Skeletal muscle tissue (tissue), 4 donors: ENCODE data around the gene ZNF214. TPM values are rescaled to one million over a fixed set of nuclear protein-coding genes. Genes with fewer than 3 reads are reported as not detected.
"Not testable (repeated sequence)": the region's sequence is repeated elsewhere in the genome, so short reads cannot be mapped to it uniquely, and the experiment has no call there.

Experiments
- H3K27ac ChIP-seq: one replicate; pipeline ENCODE4 v1.7.0; 2013; ENCODE audit warnings: mild to moderate bottlenecking, low read depth, low read length, inconsistent platforms
- H3K27me3 ChIP-seq, 3 donors: one replicate each; pipeline ENCODE4 v1.7.0; 2013; ENCODE audit warnings: low read length in 3 of 3; ENCODE audit not compliant: control insufficient read depth in 3 of 3, insufficient read depth in 3 of 3
- H3K36me3 ChIP-seq, 3 donors: one replicate each; pipeline ENCODE4 v1.7.0; 2013; ENCODE audit warnings: low read length in 3 of 3; ENCODE audit not compliant: control insufficient read depth in 3 of 3, insufficient read depth in 3 of 3
- H3K4me1 ChIP-seq, 3 donors: one replicate each; pipeline ENCODE4 v1.7.0; 2013; ENCODE audit warnings: low read length in 3 of 3, mild to moderate bottlenecking in 3 of 3; ENCODE audit not compliant: control insufficient read depth in 3 of 3, insufficient read depth in 3 of 3
- H3K4me3 ChIP-seq, 3 donors: one replicate each; pipeline ENCODE4 v1.7.0; 2013; ENCODE audit warnings: low read length in 3 of 3
- H3K9ac ChIP-seq, 3 donors: one replicate each; pipeline ENCODE4 v1.7.0; 2013; ENCODE audit warnings: low read length in 3 of 3, mild to moderate bottlenecking in 3 of 3, moderate library complexity in 2 of 3, low read depth in 1 of 3
- H3K9me3 ChIP-seq, 3 donors: one replicate each; pipeline ENCODE4 v1.7.0; 2013; ENCODE audit warnings: low read length in 3 of 3; ENCODE audit not compliant: control insufficient read depth in 3 of 3
- total RNA-seq: library from RNA; depleted of rRNA; stranded (reverse); fragments of >200 nt; gene quantifications from one replicate; pipeline ENCODE4 v1.2.3, GENCODE V29; 2014
- donor health status: Osteomylitis.

Gene ZNF214
- total RNA-seq, 1 donor from 2014 or later, result 2.6 TPM

DNA sequence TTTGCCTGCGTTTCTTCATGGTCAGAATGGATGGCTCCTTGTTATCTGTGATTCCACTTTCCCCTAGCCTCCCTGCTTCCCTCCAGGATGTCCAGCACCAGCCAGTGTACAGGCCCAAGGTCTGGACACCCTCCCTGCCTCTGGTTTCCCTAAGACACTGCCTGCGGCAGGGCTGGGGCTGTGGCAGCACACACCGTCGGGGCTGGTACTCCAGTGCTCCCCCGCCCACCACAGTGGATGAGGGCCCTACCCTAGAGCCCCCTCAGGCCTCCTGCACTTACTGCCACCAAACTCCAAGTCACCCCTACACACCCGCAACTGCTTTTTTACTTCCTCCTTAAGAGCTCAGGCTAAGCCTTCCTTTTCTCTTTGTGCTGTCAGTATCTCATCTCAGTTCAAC lies 28.9 kb downstream of the ZNF214 start:
- H3K4me1 ChIP-seq, result peaks cover 0 to 8% (median 3%) of the 10 kb centered on the region in 3 donors
- H3K36me3 ChIP-seq, result no peaks in the 10 kb centered on the region
- no peaks in the 10 kb centered on the region for H3K27me3 ChIP-seq
- H3K9me3 ChIP-seq, result no peaks in the 10 kb centered on the region
- no peak overlapping the region for H3K4me3 ChIP-seq
- H3K9ac ChIP-seq, result no peak overlapping the region
- no peak overlapping the region for H3K27ac ChIP-seq

DNA sequence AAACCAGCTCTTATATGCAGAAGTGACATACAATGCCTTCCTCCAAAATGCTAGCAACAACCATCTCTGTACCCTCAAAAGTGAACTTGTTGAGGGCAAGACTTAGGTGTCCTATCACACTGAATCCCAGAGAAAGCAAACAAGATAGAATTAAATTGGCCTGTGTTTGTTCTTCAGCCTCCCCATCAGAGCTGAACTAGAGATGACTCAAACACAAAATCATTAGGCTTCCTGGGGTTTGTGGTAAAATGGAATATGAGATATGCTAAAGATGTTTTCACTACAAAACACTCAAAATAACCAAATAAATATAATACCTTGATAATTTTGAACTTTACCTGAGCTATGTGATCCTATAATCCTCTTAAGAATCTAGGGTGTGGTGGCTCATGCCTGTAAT lies 31.6 kb downstream of the ZNF214 start:
- Histone ChIP-seq H3K9ac (no peak overlapping the region), H3K36me3 (no peaks in the 10 kb centered on the region), H3K9me3 (no peaks in the 10 kb centered on the region), H3K27me3 (no peaks in the 10 kb centered on the region), H3K4me1 (peaks cover 0 to 8% (median 3%) of the 10 kb centered on the region in 3 donors), H3K27ac (no peak overlapping the region), H3K4me3 (no peak overlapping the region)

DNA sequence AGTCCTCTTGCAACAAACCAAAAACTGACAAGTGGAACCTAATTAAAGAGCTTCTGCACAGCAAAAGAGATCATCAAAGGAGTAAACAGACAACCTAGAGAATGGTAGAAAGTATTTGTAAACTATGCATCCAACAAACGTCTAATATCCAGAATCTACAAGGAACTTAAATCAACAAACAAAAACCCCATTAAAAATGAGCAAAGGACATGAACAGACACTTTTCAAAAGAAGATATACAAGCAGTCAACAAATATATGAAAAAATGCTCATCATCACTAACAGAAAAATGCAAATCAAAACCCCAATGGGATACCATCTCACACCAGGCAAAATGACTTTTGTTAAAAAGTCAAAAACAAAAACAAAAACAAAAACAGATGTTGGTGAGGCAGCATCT lies 33.7 kb downstream of the ZNF214 start:
- Histone ChIP-seq H3K27me3 (no peaks in the 10 kb centered on the region), H3K36me3 (no peaks in the 10 kb centered on the region), H3K9ac (no peak overlapping the region), H3K9me3 (no peaks in the 10 kb centered on the region), H3K4me1 (no peaks in the 10 kb centered on the region), H3K4me3 (no peak overlapping the region), H3K27ac (no peak overlapping the region)

DNA sequence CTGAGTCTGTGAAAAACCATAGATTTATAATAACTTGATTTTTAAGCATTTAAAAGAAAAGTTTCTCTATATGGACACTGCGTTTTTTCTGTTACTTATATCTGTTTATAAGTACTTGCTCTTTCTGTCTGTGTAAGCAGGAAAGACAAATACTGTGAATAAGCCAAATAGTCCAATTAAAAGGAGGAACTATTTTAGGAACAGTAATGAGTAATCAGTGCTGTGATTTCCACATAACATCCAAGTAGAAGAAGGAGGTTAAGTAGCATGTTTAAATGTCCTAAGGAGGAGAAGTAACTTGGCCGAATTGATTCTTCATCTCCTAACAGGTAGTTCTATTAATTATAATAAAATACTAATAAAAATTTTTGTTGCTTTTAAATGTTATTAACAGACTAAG lies 40.8 kb downstream of the ZNF214 start:
- H3K36me3 ChIP-seq, result no peaks in the 10 kb centered on the region

DNA sequence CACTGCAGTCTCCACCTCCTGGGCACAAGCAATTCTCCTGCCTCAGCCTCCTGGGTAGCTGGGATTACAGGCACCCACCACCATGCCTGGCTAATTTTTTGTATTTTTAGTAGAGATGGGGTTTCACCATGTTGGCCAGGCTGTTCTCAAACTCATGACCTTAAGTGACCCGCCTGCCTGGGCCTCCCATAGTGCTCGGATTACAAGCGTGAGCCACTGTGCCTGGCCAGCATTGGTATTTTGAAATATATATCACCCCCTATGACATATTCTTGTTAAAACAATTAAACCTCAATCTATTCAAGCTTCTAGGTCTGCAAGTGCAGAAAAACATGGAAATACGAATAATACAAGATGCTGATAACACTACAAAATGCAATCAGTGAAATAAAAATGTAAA lies 50.3 kb downstream of the ZNF214 start:
- H3K4me3 ChIP-seq, H3K9ac ChIP-seq, H3K4me1 ChIP-seq, H3K27ac ChIP-seq, H3K9me3 ChIP-seq, H3K36me3 ChIP-seq, H3K27me3 ChIP-seq: not testable (repeated sequence)

More for the DNA sequence above, 40.8 kb downstream of the ZNF214 start:
- no peaks in the 10 kb centered on the region for H3K9me3 ChIP-seq
- no peak overlapping the region for H3K27ac ChIP-seq
- H3K4me3 ChIP-seq, result no peak overlapping the region
- H3K9ac ChIP-seq, result no peak overlapping the region
- H3K4me1 ChIP-seq, result no peaks in the 10 kb centered on the region
- H3K27me3 ChIP-seq, result no peaks in the 10 kb centered on the region

DNA sequence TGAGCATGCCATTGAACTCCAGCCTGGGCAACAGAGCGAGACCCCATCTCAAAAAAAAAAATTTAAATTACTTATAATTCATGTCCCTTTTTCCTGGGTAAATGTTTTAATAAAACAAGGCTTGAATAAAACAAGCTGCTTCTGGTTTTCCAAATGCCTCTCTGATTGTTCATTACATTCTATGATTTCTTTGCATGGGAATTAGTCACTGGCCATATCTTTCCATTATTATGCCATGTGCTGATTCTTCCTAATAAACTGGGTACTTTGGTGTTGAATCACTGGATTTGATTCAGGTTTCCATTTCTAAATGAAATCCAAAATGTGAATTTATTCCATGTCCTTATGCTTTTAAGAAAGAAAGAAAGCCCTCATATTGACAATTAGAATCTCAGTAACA lies 51.3 kb downstream of the ZNF214 start:
- H3K9ac ChIP-seq, result no peak overlapping the region
- no peaks in the 10 kb centered on the region for H3K27me3 ChIP-seq
- H3K4me3 ChIP-seq, result no peak overlapping the region

DNA sequence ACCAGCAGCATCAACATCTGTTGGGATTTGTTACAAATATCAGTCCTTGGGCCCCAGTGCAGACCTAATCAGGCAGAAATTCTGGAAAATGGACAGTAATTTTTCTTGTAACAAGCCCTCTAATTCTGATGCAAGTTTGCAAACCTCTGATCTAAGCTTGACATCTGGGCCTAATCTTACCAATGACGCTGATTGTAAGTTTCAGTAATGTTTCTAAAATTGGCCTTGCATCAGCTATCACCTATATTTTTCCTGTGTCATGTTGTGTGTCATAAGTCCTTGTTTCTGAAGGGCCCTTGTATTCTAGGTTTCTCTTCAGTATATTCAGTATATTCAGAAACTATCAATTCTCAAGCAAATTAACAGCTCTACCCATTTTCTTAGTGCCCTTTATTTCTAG lies 57.5 kb downstream of the ZNF214 start:
- H3K4me1 ChIP-seq, result no peaks in the 10 kb centered on the region
- no peak overlapping the region for H3K27ac ChIP-seq

More for the DNA sequence above, 51.3 kb downstream of the ZNF214 start:
- no peaks in the 10 kb centered on the region for H3K9me3 ChIP-seq
- H3K4me1 ChIP-seq, result no peaks in the 10 kb centered on the region
- H3K36me3 ChIP-seq, result no peaks in the 10 kb centered on the region
- H3K27ac ChIP-seq, result no peak overlapping the region

DNA sequence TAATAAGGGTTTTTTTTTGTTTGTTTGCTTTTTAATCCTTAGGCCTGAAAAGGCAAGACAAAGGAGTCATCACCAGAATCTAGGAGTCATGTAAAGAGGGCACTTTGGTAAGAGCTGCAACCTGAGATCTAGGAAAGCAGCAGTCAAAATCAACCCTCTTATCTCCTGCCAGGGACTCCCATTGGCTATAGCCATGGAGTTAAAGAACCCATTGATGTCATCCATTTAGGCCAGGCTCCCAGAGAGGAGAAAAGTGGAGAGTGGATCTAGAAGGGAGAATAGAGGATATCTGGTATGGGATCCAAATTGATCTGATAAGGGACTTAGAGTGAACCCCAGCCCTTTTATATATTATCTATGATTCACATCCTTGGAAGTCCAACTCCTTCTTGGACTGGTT lies 58.0 kb downstream of the ZNF214 start:
- Histone ChIP-seq H3K27me3 (no peaks in the 10 kb centered on the region), H3K4me3 (no peak overlapping the region), H3K9ac (no peak overlapping the region), H3K36me3 (no peaks in the 10 kb centered on the region), H3K27ac (no peak overlapping the region), H3K4me1 (no peaks in the 10 kb centered on the region), H3K9me3 (no peaks in the 10 kb centered on the region)

More for the DNA sequence above, 57.5 kb downstream of the ZNF214 start:
- no peak overlapping the region for H3K4me3 ChIP-seq
- H3K27me3 ChIP-seq, result no peaks in the 10 kb centered on the region
- no peaks in the 10 kb centered on the region for H3K36me3 ChIP-seq
- no peak overlapping the region for H3K9ac ChIP-seq
- no peaks in the 10 kb centered on the region for H3K9me3 ChIP-seq

DNA sequence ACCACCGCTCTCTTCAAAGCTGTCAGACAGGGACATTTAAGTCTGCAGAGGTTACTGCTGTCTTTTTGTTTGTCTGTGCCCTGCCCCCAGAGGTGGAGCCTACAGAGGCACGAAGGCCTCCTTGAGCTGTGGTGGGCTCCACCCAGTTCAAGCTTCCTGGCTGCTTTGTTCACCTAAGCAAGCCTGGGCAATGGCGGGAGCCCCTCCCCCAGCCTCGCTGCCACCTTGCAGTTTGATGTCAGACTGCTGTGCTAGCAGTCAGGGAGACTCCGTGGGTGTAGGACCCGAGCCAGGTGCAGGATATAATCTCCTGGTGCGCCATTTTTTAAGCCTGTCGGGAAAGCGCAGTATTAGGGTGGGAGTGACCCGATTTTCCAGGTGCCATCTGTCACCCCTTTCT lies 65.9 kb downstream of the ZNF214 start:
- not testable (repeated sequence) for H3K36me3 ChIP-seq, H3K4me3 ChIP-seq, H3K9me3 ChIP-seq, H3K4me1 ChIP-seq, H3K27me3 ChIP-seq, H3K9ac ChIP-seq, H3K27ac ChIP-seq
